ENCODE data around the gene M6PR.
"Not testable (repeated sequence)": the region's sequence is repeated elsewhere in the genome, so short reads cannot be mapped to it uniquely, and the experiment has no call there.

Gene M6PR

DNA sequence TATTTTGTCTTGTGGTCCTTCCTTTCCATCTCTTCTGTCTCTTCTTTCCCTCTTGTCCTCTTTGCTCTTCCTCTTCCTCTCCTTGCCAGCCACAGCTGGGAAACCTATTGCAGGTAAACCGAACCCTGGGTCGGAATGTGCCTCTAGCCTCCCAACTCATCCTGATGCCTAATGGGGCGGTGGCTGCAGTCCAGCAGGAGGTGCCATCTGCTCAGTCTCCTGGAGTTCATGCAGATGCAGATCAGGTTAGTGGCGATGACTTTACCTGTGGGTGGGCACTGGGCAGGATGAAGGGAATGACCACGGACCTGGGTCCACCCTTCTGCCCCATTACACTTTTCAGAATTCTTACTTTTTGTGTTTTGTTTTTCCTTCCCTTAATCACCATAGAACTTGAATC, 26.9 kb downstream of the M6PR start:
- TF ChIP-seq, protein P1, sequence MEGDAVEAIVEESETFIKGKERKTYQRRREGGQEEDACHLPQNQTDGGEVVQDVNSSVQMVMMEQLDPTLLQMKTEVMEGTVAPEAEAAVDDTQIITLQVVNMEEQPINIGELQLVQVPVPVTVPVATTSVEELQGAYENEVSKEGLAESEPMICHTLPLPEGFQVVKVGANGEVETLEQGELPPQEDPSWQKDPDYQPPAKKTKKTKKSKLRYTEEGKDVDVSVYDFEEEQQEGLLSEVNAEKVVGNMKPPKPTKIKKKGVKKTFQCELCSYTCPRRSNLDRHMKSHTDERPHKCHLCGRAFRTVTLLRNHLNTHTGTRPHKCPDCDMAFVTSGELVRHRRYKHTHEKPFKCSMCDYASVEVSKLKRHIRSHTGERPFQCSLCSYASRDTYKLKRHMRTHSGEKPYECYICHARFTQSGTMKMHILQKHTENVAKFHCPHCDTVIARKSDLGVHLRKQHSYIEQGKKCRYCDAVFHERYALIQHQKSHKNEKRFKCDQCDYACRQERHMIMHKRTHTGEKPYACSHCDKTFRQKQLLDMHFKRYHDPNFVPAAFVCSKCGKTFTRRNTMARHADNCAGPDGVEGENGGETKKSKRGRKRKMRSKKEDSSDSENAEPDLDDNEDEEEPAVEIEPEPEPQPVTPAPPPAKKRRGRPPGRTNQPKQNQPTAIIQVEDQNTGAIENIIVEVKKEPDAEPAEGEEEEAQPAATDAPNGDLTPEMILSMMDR (IDR thresholded peaks at IDR 0.05; ENCODE audit: control insufficient read depth, insufficient read depth, low read depth, low read length, missing control alignments) = no peak
- no peak overlapping the region for H3K4me3 ChIP-seq (ENCODE audit: control insufficient read depth, low read depth, low read length)
- no peak for DNase-seq (ENCODE audit: low read depth)

DNA sequence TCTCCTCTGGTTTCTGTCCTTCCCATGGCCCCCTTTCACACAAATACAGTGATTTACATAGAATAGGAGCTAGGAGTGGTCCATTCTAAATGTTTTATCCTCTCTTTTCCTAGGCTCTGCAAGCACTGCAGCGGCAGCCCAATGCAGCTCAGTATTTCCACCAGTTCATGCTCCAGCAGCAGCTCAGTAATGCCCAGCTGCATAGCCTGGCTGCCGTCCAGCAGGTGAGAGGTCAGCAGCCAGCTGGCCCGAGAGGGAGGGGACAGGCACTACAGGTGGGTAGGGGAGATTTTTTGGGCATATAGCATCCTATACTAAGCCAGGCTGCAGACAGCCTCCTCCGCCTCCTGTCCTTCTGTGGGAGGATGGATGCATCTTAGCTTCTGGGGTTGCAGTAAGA, 29.8 kb downstream of the M6PR start:
- not testable (repeated sequence) for DNase-seq (ENCODE audit: low read depth); H3K4me3 ChIP-seq (ENCODE audit: control insufficient read depth, low read depth, low read length)

DNA sequence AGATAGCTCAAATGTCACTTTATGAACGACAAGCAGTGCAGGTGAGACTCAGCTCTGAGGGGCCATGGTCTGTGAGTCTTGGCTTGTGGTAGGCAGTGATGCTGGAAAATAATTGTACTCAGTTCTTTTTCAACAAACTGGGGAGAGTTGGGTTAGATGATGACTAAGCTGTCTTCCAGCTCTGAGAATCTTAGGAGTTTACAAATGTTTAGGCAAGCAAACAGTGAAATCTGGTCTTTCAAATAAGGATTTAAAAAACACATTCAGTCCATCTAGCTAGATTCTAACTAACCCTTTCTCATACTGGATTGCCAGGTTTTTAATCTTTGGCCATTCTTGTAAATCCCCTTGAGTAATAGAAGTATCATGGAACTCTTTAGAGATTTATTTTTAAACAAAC, 31.7 kb downstream of the M6PR start:
- no peak for DNase-seq (ENCODE audit: low read depth)
- H3K4me3 ChIP-seq (ENCODE audit: control insufficient read depth, low read depth, low read length) = no peak overlapping the region
- TF ChIP-seq, protein P1 (IDR thresholded peaks at IDR 0.05; ENCODE audit: control insufficient read depth, insufficient read depth, low read depth, low read length, missing control alignments) = no peak

DNA sequence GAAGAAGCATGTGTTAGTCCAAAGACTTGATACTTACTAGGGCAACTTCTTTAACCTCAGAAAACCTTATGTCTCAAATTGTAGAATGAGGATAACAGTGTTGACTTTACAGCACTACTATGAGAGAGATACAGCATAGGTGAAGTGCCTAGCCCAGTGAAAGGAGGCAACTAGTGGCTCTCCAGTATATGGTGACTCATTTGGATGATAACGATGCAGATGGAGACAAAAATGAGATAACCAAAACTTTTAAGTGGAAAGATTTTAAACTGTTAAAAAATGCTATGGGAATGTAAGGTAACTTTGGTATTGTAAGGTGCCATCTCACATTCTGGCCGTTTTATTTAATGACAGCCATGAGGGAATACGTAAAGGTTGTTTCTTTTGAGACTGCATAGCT, 32.4 kb downstream of the M6PR start:
- DNase-seq (ENCODE audit: low read depth) = no peak
- TF ChIP-seq, protein P1 (IDR thresholded peaks at IDR 0.05; ENCODE audit: control insufficient read depth, insufficient read depth, low read depth, low read length, missing control alignments) = no peak
- H3K4me3 ChIP-seq (ENCODE audit: control insufficient read depth, low read depth, low read length) = no peak overlapping the region

DNA sequence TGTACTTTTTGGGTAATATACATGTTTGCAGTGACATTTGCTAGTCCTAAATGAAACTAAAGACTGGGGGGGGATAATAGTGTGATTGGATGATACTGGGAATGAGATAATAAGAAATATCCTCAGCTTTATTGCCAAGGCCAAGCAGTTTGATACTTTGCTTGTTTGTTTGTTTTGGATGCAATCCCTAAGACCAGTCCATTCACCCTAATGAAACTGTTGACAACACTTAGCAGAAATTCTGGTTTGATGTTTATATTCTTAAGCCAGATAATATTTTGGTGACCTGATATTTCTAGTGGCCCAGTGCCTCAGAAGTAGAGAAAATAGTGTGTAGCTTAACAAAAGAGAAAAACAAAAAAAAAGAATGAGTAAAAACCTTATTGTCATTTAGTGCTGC, 33.3 kb downstream of the M6PR start:
- H3K4me3 ChIP-seq (ENCODE audit: control insufficient read depth, low read depth, low read length) = no peak overlapping the region
- TF ChIP-seq, protein P1 (IDR thresholded peaks at IDR 0.05; ENCODE audit: control insufficient read depth, insufficient read depth, low read depth, low read length, missing control alignments) = no peak

DNA sequence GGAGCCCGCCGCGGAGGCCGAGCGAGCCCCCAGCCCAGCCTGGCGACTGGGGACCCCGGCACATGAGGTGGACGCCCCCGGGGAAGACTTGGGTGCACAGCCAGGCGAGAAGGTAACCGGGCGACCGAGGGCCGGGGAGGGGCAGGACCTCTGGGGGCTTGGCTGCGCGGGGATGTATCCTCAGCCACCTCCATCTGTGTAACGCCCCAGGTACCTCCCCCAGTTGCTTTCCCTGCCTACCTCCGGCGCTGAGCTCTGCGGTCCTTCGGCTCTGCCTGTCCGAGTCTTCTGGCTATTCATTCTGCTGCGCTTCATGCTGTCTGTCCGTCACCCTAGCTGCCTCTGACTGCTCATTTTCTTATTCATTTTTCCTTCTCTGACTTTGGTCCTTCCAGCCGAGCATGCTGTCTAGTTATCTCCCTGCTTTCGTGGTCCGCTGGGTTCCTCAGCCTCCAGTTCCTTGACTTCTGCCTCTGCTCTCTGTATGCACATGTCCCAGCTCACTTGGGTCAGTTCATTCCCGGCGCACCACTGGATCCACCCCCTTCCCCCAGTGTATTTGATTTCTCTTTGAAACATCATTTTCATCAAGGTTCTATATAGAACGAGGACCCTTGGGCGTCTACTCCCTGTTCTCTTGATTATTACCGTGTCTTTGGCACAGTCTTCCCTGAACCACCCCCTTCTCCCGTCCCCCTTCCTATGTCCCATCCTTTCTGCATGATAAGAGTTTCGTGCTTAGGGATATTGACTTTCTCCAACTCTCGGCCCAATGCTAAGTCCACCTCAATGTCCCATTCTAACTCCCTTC, 34.5 kb downstream of the M6PR start:
- no peak for DNase-seq (ENCODE audit: low read depth)
- TF ChIP-seq, protein P1 (IDR thresholded peaks at IDR 0.05; ENCODE audit: control insufficient read depth, insufficient read depth, low read depth, low read length, missing control alignments) = no peak
- H3K4me3 ChIP-seq (ENCODE audit: control insufficient read depth, low read depth, low read length) = peak overlapping the region; percentile 90

More for the DNA sequence above, 33.3 kb downstream of the M6PR start:
- no peak for DNase-seq (ENCODE audit: low read depth)

DNA sequence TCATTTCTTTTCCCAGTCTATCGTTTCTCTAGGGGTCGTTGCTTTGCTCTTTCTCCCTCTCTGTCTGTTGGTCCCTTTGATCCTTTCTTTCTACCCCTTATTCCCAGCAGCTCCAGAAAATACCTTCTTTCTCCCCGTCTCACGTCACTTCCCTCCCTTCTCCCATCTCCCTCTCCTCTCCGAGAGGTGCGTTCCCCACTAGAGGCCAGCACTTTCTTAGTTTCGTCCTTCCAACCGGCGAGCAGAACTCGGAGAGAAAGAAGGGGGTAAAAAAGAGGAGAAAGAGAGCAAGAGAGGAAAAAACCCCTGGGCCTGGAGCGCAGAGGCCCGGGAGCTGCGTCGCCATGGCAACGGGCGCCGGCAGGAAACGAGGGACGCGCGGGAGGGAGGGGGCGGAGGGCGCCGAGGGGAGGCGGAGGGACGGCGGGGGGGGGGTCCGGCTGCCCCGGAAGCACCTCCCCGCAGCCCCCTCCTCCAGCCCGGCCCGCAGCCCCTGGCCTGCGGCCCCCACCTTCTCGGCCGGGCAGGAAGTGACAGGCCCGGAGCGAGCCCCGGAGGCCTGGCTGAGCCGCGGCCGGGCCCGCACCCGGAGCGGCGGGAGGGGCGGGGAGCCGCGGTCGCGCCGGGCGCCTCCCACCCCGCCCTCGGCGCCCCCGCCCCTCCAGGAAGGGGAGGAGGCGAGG, 35.3 kb downstream of the M6PR start, which contains the start of gene PHC1:
PHC1 (plus strand) TSS at position 477 of the 683 bp plus-strand sequence. CDS start 3,169 bp downstream, outside the sequence.
- H3K4me3 ChIP-seq (ENCODE audit: control insufficient read depth, low read depth, low read length) = peak within 1 kb of the TSS; percentile 90
- TF ChIP-seq, protein P1 (IDR thresholded peaks at IDR 0.05; ENCODE audit: control insufficient read depth, insufficient read depth, low read depth, low read length, missing control alignments) = peak; percentile 61
- DNase-seq (ENCODE audit: low read depth) = not testable (repeated sequence)
